Measurements from ENCODE around the gene COL17A1. TPM values are rescaled to one million over a fixed set of nuclear protein-coding genes. Genes with fewer than 3 reads are reported as not detected.

COL17A1 gene
- total and polyA plus RNA-seq, 9 of the 15 experiments (the other 6 are each of a cell fraction or from before 2014, with no cell fraction given): not detected

GRCh38 chr10:104040382-104040781 is 45.3 kb downstream of the COL17A1 start (continued):
- TF ChIP-seq, protein P1, sequence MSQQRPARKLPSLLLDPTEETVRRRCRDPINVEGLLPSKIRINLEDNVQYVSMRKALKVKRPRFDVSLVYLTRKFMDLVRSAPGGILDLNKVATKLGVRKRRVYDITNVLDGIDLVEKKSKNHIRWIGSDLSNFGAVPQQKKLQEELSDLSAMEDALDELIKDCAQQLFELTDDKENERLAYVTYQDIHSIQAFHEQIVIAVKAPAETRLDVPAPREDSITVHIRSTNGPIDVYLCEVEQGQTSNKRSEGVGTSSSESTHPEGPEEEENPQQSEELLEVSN (IDR thresholded peaks at IDR 0.05; ENCODE audit: borderline replicate concordance in 1 of 2, extremely low read depth in 1 of 2, insufficient read depth in 1 of 2, insufficient read length in 1 of 2, low read depth in 1 of 2, low read length in 1 of 2, poor library complexity in 1 of 2, severe bottlenecking in 1 of 2): no peak
- no peak for TF ChIP-seq ARID1B (IDR thresholded peaks at IDR 0.05)
- TF ChIP-seq, protein P2, sequence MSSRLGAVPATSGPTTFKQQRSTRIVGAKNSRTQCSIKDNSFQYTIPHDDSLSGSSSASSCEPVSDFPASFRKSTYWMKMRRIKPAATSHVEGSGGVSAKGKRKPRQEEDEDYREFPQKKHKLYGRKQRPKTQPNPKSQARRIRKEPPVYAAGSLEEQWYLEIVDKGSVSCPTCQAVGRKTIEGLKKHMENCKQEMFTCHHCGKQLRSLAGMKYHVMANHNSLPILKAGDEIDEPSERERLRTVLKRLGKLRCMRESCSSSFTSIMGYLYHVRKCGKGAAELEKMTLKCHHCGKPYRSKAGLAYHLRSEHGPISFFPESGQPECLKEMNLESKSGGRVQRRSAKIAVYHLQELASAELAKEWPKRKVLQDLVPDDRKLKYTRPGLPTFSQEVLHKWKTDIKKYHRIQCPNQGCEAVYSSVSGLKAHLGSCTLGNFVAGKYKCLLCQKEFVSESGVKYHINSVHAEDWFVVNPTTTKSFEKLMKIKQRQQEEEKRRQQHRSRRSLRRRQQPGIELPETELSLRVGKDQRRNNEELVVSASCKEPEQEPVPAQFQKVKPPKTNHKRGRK (tag; IDR thresholded peaks at IDR 0.05): no peak
- TF ChIP-seq SAFB (IDR thresholded peaks at IDR 0.05; ENCODE audit: borderline replicate concordance, low read depth, low read length): no peak
- TF ChIP-seq ZNF407 (IDR thresholded peaks at IDR 0.05; ENCODE audit: low read depth): no peak
- TF ChIP-seq CBX1 (IDR thresholded peaks at IDR 0.05; ENCODE audit: low read depth): no peak
- TF ChIP-seq, protein P3, sequence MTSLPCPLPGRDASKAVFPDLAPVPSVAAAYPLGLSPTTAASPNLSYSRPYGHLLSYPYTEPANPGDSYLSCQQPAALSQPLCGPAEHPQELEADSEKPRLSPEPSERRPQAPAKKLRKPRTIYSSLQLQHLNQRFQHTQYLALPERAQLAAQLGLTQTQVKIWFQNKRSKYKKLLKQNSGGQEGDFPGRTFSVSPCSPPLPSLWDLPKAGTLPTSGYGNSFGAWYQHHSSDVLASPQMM (CRISPR knock-in tag; IDR thresholded peaks at IDR 0.05): no peak
